Esophagus squamous epithelium (tissue), 5 donors: Measurements from ENCODE around the gene LAPTM5. TPM values are rescaled to one million over a fixed set of nuclear protein-coding genes. Genes with fewer than 3 reads are reported as not detected.

Experiments used
- DNase-seq: peaks from one replicate; lab custom pipeline; 2025; lab: John Stamatoyannopoulos, UW
- H3K27ac ChIP-seq, 4 donors: fragments of 200-600 bp; sonication (generic); one replicate each; pipeline ENCODE4 v1.5.1; 2016 to 2019; ENCODE audit warnings: mild to moderate bottlenecking in 1 of 4
- H3K27me3 ChIP-seq, 4 donors: fragments of 200-600 bp; sonication (generic); 1 replicate in 3 of 4; 2 replicates in 1 of 4; pipeline versions ENCODE4 v1.5.1 to v1.6.0; 2017 to 2021; ENCODE audit warnings: antibody characterized with exemption in 1 of 4
- H3K36me3 ChIP-seq, 3 donors: fragments of 200-600 bp; sonication (generic); one replicate each; pipeline ENCODE4 v1.5.1; 2016 to 2019
- H3K4me1 ChIP-seq, 3 donors: fragments of 200-600 bp; sonication (generic); one replicate each; pipeline ENCODE4 v1.5.1; 2017 to 2019
- H3K4me3 ChIP-seq, 4 donors: fragments of 200-600 bp; sonication (generic); 1 replicate in 3 of 4; 2 replicates in 1 of 4; pipeline ENCODE4 v1.5.1; 2016 to 2019; ENCODE audit warnings: mild to moderate bottlenecking in 2 of 4, moderate library complexity in 1 of 4
- H3K9me3 ChIP-seq, 3 donors: fragments of 200-600 bp; sonication (generic); one replicate each; pipeline ENCODE4 v1.5.1; 2016 to 2019
- POLR2A ChIP-seq, 4 donors: fragments of 450-650 bp; IDR thresholded peaks; one replicate each; pipeline ENCODE4 v1.6.1; 2017; ENCODE audit warnings: antibody characterized with exemption in 4 of 4, mild to moderate bottlenecking in 4 of 4, moderate library complexity in 3 of 4
- WGBS, 2 donors: methylation state at CpG; one replicate each; pipeline ENCODE4 v1.1.5; 2018; 5-methylcytosine and 5-hydroxymethylcytosine counted together
- intact Hi-C: fragments of 100-400 bp; cut with DNase I; formaldehyde crosslinking; loops from one replicate; pipeline ENCODE4 v1.15.0; 2022
- total RNA-seq, 4 donors: library from RNA; depleted of rRNA; stranded (reverse); fragments of >200 nt; gene quantifications; one replicate each; pipeline ENCODE4 v1.1.0, GENCODE V29; 2016
- TF ChIP-seq, protein P1 (sequence below), 6 experiments: fragments of 450-650 bp in 4 of 6; fragments of 200-600 bp in 2 of 6; sonication (generic) in 2 of 6; IDR thresholded peaks; one replicate each; pipeline ENCODE4 v1.5.1; 2016 to 2019; ENCODE audit warnings: antibody characterized with exemption in 6 of 6, mild to moderate bottlenecking in 4 of 6, moderate library complexity in 4 of 6
- donor health status: DM: yes; HTN: yes; CAD: no.

Gene LAPTM5
- total RNA-seq, 4 donors from 2014 or later, result 6.3 to 53.4 (median 24.6) TPM

DNA sequence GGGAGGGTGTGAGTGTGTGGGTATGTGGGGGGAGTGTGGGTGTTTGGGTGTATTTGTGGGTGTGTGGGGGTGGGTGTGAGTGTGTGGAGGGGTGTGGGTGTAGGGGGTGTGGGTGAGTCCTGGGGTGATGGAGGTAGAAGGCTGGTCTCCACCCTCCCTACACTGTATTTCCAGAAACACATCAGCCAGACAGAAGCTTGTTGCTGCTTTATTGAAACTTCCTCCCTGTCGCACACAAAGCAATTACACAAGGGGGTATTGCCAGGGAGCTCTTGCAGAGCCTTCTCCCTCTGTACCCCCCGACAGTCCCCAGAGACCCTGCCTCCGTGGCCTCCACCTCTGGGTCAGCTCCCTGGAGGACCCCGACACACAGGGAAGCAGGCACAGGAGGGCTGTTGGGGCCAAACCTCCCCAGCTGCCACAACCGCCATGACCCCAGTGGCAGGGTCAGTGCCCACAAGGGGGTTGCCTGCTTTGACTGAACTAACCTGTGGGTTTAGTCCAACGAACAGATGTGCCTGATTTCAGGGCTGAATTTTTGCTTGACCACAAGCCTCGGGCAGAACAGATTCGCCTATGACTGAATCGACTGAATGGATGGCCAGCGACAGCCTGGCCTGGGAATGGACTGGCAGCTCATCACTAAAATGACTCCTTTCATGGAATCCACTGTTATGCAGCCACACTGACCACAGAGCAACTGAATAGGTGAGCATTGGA is 25.1 kb downstream of the LAPTM5 start:
- Histone ChIP-seq H3K4me3 (no peak overlapping the region), H3K27me3 (no peaks in the 10 kb centered on the region), H3K27ac (no peak overlapping the region), H3K9me3 (no peaks in the 10 kb centered on the region), H3K36me3 (peaks cover 0 to 16% (median 0%) of the 10 kb centered on the region in 3 donors), H3K4me1 (no peaks in the 10 kb centered on the region)
- intact Hi-C loops, result no loop called here
- 20 to 72% methylated on average over 1 to 7 of the region's 10 CpGs for WGBS, 2 donors
- DNase-seq, result no peak
- TF ChIP-seq, protein P1, sequence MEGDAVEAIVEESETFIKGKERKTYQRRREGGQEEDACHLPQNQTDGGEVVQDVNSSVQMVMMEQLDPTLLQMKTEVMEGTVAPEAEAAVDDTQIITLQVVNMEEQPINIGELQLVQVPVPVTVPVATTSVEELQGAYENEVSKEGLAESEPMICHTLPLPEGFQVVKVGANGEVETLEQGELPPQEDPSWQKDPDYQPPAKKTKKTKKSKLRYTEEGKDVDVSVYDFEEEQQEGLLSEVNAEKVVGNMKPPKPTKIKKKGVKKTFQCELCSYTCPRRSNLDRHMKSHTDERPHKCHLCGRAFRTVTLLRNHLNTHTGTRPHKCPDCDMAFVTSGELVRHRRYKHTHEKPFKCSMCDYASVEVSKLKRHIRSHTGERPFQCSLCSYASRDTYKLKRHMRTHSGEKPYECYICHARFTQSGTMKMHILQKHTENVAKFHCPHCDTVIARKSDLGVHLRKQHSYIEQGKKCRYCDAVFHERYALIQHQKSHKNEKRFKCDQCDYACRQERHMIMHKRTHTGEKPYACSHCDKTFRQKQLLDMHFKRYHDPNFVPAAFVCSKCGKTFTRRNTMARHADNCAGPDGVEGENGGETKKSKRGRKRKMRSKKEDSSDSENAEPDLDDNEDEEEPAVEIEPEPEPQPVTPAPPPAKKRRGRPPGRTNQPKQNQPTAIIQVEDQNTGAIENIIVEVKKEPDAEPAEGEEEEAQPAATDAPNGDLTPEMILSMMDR (IDR thresholded peaks at IDR 0.05), result no peak
- no peak for TF ChIP-seq POLR2A (IDR thresholded peaks at IDR 0.05)

DNA sequence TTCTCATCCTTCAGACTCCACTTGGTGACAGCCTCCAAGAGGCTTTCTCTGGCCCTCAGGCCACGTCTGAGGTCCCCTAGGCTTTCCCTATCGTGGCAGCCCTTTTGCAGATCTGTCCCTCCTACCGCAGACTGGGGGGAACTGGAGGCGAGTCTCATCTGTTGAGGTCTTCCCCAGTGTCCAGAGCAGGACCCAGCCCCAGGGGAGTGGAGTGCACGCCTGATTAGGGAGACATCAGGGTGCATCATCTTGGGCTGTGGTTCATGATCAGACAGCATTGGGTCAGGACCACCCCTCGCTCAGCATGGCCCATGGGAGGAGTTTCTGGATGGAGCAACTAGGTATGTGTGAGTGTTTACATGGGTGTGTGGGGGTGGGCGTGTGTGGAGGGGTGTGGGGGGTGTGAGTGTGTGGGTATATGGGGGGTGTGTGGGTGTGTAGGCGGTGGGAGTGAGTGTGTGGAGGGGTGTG is 25.7 kb downstream of the LAPTM5 start:
- Histone ChIP-seq H3K9me3 (no peaks in the 10 kb centered on the region), H3K36me3 (peaks cover 0 to 12% (median 0%) of the 10 kb centered on the region in 3 donors), H3K4me3 (no peak overlapping the region), H3K4me1 (no peaks in the 10 kb centered on the region), H3K27ac (no peak overlapping the region), H3K27me3 (no peaks in the 10 kb centered on the region)
- intact Hi-C loops, result no loop called here
- 40 to 77% methylated on average over 2 of the region's 8 CpGs for WGBS, 2 donors
- TF ChIP-seq POLR2A (IDR thresholded peaks at IDR 0.05), result no peak
- TF ChIP-seq, protein P1 (IDR thresholded peaks at IDR 0.05), result no peak
- no peak for DNase-seq

DNA sequence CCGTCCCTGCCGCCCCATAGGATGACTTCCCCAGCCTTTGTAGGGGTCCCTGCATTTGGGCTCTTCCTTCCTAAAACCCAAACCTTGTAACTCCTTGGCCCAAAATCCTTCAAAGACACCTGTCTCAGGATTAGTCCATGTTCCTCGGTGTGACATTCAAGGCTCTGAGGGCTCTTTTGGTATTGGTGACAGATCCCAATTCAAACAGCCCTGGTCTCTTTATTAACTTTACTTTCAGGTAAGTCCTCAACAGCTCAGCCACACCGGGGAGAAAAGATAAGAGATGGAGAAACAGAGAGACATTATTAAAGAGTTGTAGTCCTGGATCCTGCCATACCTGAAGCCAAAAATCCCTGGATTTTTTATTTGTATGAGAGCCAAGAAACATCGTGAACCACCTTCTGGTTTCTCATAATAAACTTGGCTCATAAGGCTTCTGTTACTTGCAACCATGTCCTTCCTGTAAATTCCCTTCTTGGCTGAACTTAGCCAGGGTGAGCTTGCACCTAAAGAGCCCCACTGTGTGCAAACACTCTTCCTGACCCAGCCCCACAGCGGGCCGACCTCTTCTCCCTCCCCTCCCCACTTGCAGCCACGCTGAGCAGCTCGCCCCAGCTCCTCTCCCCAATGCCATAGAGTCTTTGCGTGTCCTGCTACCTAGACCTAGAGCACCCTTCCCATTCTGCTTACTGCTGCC is 26.3 kb downstream of the LAPTM5 start:
- no peak for DNase-seq
- TF ChIP-seq, protein P1 (IDR thresholded peaks at IDR 0.05), result no peak
- TF ChIP-seq POLR2A (IDR thresholded peaks at IDR 0.05), result no peak
- intact Hi-C loops, result no loop called here
- Histone ChIP-seq H3K27me3 (no peaks in the 10 kb centered on the region), H3K9me3 (no peaks in the 10 kb centered on the region), H3K4me3 (no peak overlapping the region), H3K4me1 (no peaks in the 10 kb centered on the region), H3K36me3 (peaks cover 0 to 9% (median 0%) of the 10 kb centered on the region in 3 donors), H3K27ac (no peak overlapping the region)
- 73 to 75% methylated on average over 10 of the region's 10 CpGs for WGBS, 2 donors

DNA sequence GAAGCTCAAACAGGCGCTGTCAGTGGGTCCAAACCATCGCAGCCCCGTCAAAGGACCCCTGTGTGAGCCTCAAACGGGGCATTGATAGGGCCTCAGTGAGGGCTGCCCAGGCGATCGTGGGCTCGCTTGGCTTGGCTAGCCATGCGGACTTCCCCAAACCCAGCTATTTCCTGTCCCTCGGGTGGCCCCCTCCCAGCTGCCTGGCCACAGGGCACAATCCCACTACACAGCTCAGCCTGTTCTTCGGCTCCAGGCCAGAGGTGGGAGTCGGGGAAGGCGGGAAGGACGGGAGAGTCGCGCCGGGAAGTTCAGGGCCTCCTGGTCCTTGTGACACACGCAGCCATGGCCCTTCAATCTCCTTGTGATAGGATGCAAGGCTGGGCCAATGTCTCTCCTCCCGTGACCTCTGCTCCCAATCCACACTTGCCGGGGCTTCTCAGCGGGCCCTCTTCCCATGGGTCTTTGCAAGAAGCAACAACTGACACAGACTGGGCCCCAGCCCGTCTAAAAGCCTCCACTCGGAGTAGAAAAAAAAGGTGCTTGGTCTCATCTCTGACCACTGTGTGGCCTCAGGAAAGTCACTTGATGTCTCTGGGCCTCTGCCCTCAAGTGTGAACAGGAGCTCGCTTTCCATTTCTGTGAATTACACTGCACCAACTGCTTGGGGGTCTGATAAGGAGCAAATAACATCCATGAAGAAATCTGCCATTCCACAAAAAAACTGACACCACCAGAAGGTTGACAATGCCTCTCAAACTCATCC is 27.0 kb downstream of the LAPTM5 start:
- Histone ChIP-seq H3K27me3 (no peaks in the 10 kb centered on the region), H3K4me1 (no peaks in the 10 kb centered on the region), H3K27ac (no peak overlapping the region), H3K9me3 (no peaks in the 10 kb centered on the region), H3K36me3 (peaks cover 0 to 9% (median 0%) of the 10 kb centered on the region in 3 donors), H3K4me3 (no peak overlapping the region)
- 73 to 90% methylated on average over 4 to 8 of the region's 23 CpGs for WGBS, 2 donors
- no peak for TF ChIP-seq POLR2A (IDR thresholded peaks at IDR 0.05)
- TF ChIP-seq, protein P1 (IDR thresholded peaks at IDR 0.05), result no peak
- no peak for DNase-seq
- intact Hi-C loops, result no loop called here
